RWPE1 (cell line): ENCODE data around the gene OR51E1.
A peak's percentile ranks its signal among the peaks of the same experiment; 100 is the strongest.

Experiments
- CTCF ChIA-PET: fragments of 350-600 bp; sonication (Branson Sonifier 250); formaldehyde crosslinking; extraction: SDS; loops from one replicate; lab custom pipeline; 2021; lab: Yijun Ruan, JAX
- POLR2A ChIA-PET: fragments of 400-600 bp; formaldehyde crosslinking; extraction: SDS; loops from one replicate; lab custom pipeline; 2020; ENCODE audit warnings: antibody characterized with exemption; ENCODE audit not compliant: low non-redundant PET; lab: Yijun Ruan, JAX
- DNase-seq: peaks from one replicate; pipeline ENCODE4 v3.0.0; 2012; ENCODE audit warnings: low spot score
- H3K27ac ChIP-seq: fragments of 450-650 bp; 2 replicates; pipeline ENCODE4 v1.5.1; 2017
- TF ChIP-seq, protein P1 (sequence below): fragments of 450-650 bp; conservative IDR thresholded peaks from 2 replicates; pipeline ENCODE4 v1.5.1; 2017; ENCODE audit warnings: low read depth, mild to moderate bottlenecking

The OR51E1 gene

GRCh38 chr11:4636962-4637661 is 6.7 kb upstream of the OR51E1 start, which contains the start of gene OR51D1:
Gene OR51D1 (plus strand): TSS chr11:4637477. CDS start chr11:4639791, 2,314 bp downstream.
- TF ChIP-seq, protein P1, sequence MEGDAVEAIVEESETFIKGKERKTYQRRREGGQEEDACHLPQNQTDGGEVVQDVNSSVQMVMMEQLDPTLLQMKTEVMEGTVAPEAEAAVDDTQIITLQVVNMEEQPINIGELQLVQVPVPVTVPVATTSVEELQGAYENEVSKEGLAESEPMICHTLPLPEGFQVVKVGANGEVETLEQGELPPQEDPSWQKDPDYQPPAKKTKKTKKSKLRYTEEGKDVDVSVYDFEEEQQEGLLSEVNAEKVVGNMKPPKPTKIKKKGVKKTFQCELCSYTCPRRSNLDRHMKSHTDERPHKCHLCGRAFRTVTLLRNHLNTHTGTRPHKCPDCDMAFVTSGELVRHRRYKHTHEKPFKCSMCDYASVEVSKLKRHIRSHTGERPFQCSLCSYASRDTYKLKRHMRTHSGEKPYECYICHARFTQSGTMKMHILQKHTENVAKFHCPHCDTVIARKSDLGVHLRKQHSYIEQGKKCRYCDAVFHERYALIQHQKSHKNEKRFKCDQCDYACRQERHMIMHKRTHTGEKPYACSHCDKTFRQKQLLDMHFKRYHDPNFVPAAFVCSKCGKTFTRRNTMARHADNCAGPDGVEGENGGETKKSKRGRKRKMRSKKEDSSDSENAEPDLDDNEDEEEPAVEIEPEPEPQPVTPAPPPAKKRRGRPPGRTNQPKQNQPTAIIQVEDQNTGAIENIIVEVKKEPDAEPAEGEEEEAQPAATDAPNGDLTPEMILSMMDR, result peak; percentile 73
- CTCF ChIA-PET, result interaction anchor here (0.6 to 2.3 kb wide), 20 partner anchors 9 to 654 kb away, joined by 3 to 12 read pairs (median 4); partner anchors contain the start of gene TRIM68
- POLR2A ChIA-PET, result no interaction called here
- DNase-seq, result peak; percentile 61
- H3K27ac ChIP-seq, result no peak within 1 kb of the TSS

DNA sequence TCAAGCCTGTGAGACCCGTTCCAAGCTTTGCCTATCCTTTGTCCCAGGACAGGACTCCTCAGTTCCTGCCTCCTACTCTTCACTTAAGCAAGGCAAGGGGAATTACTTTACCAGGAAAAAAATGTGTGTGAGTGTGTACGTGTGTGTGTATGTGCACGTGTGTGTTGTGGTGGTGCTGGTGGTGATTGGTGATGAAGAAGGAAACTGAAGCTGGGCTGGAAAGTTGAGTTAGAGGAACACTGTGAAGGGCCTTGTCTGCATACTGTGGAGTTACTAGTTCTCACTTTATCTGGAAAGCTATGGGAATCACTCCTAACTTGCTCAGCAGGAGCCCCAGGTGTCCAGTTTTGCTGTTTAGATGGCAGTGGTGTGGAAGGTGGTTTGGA is 6.1 kb upstream of the OR51E1 start:
- DNase-seq, result no peak
- TF ChIP-seq, protein P1, result no peak
- POLR2A ChIA-PET, result no interaction called here
- H3K27ac ChIP-seq, result no peak overlapping the region
- CTCF ChIA-PET, result interaction anchor here (0.7 to 2.3 kb wide), 6 partner anchors 12 to 451 kb away, joined by 3 to 11 read pairs (median 6); partner anchors contain the start of gene TRIM68

GRCh38 chr11:4639931-4640330 is 3.9 kb upstream of the OR51E1 start:
- TF ChIP-seq, protein P1, result no peak
- ChIA-PET CTCF (no interaction called here), POLR2A (no interaction called here)
- no peak overlapping the region for H3K27ac ChIP-seq
- DNase-seq, result no peak

DNA sequence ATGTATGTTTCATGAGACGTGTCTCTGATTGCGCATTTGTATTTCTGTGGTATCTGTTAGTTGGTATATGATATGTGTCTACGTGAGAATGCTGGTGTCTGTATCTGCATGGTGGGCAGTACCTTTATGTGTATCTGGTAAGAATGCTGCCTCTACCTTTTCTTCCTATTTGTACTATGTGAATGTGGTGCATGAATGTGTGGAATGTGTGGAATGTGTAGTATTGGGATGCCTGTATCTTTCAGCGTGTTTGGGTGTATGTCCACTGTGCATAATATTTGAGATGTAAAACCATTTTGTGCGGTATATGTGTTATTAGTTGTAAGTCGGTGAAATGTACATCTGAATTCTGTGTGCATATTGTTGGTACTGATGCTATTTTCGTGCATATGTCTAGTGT is 2.3 kb upstream of the OR51E1 start:
- ChIA-PET POLR2A (no interaction called here), CTCF (no interaction called here)
- DNase-seq, result no peak
- H3K27ac ChIP-seq, result no peak overlapping the region
- TF ChIP-seq, protein P1, result no peak

DNA sequence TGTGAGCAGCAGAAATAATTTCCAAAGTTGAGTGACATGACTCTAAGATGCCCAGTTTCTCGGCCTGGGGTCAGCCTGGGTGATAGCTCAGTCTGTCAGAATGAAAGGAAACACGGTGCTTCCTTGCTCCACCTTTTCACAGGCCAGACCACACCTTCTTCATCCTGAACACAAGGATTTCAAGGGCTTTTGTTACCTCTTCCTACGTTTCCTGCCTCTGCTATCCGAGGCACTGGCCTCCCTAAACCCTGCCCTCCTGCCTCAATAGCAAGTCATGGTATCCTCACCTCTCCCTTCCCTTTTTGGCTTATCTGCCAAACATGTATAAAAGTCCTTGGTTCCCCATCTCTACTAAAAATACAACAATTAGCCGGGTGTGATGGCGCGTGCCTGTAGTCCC is 1.7 kb upstream of the OR51E1 start:
- CTCF ChIA-PET, result no interaction called here

GRCh38 chr11:4643076-4643475 is 706 bp upstream of the OR51E1 start:
- no peak overlapping the region for H3K27ac ChIP-seq

More for the DNA sequence above, 1.7 kb upstream of the OR51E1 start:
- POLR2A ChIA-PET, result no interaction called here
- no peak for DNase-seq
- H3K27ac ChIP-seq, result no peak overlapping the region
- TF ChIP-seq, protein P1, result no peak

More at GRCh38 chr11:4643076-4643475, 706 bp upstream of the OR51E1 start:
- no peak for DNase-seq
- ChIA-PET POLR2A (no interaction called here), CTCF (no interaction called here)
- TF ChIP-seq, protein P1, result no peak
